GM19467 (cell line): Measurements from ENCODE around the gene PPP1R12B.
"Not testable (repeated sequence)": the region's sequence is repeated elsewhere in the genome, so short reads cannot be mapped to it uniquely, and the experiment has no call there.

Experiments used
- ATAC-seq: cut with Tn5 transposase; IDR thresholded peaks from one replicate; pipeline ENCODE4 v1.9.1; 2021; ENCODE audit warnings: mild to moderate bottlenecking, moderate library complexity; ENCODE audit not compliant: unreplicated experiment

The PPP1R12B gene

GRCh38 chr1:202553560-202554038, 205.1 kb downstream of the PPP1R12B start:
- ATAC-seq: no peak

DNA sequence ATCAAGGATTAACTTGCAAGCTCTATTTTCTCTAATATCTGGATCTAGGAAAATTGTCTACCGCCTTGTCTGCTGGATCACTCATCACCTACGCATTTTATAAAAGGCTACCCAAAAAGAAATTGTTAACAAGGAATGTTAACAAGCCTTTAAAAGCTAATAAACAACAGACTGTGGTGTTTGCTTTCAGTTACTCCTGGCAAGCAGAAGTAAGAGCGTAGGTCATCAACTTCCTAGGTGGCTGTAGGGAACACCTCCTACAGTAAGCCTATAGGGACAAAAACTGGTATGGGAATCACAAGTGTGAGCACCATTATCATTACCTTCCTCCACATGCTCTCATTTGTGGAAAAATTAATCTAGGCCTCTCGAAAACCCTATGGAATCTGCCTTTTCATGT, 206.1 kb downstream of the PPP1R12B start:
- not testable (repeated sequence) for ATAC-seq

- not testable (repeated sequence) for ATAC-seq
Observed at GRCh38 chr1:202556037-202556436, 207.5 kb downstream of the PPP1R12B start.

GRCh38 chr1:202557662-202558061, 209.2 kb downstream of the PPP1R12B start:
- ATAC-seq: not testable (repeated sequence)

GRCh38 chr1:202561240-202561639, 212.7 kb downstream of the PPP1R12B start:
- no peak for ATAC-seq

DNA sequence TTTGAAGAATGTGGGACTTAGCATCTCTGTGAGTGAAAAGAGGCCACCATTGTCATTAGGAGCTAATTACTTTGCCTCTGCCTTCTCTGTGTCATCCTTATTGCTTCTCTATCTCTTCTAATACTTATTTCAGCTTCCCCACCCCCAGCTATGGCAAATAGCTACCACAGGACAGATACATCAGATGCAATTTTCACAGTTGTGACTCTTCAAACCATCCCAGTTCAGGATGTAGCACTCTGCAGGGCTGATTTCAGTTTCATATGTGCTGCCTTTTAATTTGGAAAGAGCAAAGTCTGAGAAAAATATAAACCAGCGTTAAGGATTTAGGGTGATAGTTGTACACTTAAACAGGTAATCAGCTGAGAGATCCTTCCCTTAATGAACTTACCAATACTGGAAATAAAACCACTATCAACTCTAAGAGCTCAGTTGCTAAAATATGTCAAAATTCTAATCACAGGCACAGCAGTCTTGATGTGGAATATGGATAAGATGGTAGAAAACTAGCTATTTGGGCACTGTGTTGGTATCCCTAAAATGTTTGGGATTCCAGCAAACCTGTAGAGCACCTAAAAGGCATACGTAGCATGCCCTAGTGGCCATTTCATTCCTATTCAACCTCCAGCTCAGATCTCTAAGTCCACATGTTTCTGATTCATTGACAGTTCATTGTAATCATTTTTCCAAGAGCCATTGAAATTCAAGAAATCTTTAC, 213.4 kb downstream of the PPP1R12B start:
- no peak for ATAC-seq

DNA sequence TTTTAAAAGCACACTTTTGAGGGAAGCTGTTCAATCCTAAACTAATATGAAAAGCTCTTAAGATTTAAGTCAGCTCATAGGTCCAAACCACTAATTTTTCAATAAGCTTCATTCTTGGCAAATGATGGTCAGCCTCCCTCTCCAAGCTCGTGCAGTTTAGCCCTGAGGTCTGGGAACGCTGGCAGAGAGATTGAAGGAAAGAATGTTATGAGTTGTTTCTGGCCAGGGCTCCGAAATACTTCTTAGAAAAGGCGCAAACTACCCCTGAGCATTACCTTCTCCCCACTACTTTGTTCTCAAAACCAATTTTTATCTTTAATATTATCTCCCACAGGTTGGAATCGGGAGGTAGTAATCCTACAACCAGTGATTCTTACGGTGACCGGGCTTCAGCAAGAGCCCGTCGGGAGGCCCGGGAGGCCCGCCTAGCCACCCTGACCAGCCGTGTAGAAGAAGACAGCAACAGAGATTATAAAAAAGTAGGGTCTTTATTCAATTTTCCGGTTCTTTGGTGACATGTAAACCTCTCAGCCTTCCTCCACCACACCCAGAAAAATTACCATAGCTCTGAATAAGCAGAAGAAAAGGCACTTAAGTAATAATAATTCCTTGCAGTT, 214.1 kb downstream of the PPP1R12B start:
- ATAC-seq: no peak

DNA sequence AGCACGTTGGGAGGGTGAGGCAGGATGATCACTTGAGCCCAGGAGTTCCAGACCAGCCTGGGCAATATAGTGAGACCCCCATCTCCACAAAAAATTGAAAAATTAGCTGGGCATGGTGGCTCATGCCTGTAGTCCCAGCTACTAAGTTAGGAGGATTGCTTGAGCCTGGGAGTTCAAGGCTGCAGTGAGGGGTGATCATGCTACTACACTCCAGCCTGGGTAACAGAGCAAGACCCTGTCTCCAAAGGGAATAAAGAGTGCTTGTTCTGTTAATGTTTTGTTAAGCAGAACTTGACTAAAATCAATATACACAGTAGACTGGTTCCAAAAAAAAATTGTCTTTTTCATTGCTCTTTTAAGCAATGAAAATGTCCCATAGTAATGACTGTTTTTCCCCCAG, 215.3 kb downstream of the PPP1R12B start:
- ATAC-seq: no peak

- no peak for ATAC-seq
Observed at GRCh38 chr1:202564958-202565495, 216.5 kb downstream of the PPP1R12B start.

DNA sequence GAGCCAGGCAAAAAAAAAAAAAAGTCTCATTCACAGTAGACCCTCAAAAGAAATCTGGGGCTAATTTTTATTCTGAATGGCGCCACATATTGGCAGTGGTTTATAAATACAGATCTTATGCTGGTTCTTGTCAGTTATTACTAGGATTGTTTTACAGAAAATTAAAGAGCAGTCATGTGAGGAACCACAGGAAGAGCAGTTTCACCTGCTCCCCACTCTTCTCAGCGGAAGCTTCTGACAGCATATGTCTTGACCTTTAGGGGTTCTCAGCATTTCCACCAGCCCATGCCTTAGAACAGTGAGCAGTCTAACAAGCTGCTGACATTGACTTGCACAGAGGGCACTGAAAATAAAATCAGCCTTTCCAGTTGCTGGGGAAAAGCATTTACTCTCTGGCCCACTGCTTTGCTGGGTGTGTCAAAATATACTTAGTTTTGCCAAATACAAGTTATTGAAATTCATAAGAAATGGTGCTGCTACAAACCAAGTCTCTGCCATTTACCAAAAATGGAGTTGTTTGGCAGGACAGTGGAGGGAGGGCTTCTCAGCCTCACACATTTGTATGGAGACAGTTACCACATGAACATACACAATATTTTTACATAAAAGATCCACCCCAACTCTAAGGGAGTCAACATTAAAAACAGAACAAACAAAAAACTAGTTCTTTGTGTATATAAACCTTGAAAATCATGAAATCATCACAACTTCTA, 217.5 kb downstream of the PPP1R12B start:
- peak; percentile 86 for ATAC-seq

GRCh38 chr1:202567738-202568137, 219.2 kb downstream of the PPP1R12B start:
- no peak for ATAC-seq

DNA sequence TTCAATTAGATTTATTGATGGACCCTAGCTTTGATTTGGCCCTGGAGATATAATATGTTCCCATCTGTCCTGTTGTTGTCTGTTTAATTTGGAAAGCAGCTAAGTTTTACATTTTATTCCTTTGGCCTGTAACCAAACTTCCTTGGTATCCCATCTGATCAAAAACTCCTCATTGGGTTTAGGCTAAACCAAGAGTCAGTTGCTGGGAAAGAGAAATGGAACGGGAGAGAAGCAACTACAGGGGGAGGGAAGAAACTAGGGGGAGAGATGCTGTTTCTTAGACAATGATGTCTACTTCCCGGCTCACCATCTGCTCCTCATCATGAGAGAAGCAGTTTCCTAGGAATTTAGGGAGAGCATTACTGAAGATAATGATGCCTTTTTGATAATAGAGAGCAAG, 219.9 kb downstream of the PPP1R12B start:
- no peak for ATAC-seq

DNA sequence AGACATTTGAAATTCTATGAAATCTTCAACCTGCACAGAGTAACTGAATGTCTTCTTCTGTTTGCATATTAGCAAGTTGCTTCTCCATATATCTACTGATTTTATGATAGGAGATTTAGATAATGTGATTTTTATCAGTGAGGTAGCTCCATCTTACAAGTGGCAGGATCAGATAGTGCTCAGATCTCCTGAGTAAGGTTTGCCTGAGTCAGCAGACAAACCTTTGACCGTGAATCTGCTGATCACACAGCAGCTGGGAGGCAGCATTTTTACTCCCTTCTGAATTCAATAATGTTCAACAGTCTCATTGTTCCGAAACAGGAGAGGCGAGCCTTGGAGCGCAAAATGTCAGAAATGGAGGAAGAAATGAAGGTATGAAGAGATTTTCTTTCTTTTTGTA, 220.3 kb downstream of the PPP1R12B start:
- no peak for ATAC-seq

- ATAC-seq: no peak
Observed at GRCh38 chr1:202569393-202570322, 221.2 kb downstream of the PPP1R12B start.

- ATAC-seq: no peak
Observed at GRCh38 chr1:202571719-202572339, 223.3 kb downstream of the PPP1R12B start.

- ATAC-seq: no peak
Observed at GRCh38 chr1:202572867-202573266, 224.4 kb downstream of the PPP1R12B start.

GRCh38 chr1:202575918-202576653, 227.6 kb downstream of the PPP1R12B start:
- no peak for ATAC-seq

DNA sequence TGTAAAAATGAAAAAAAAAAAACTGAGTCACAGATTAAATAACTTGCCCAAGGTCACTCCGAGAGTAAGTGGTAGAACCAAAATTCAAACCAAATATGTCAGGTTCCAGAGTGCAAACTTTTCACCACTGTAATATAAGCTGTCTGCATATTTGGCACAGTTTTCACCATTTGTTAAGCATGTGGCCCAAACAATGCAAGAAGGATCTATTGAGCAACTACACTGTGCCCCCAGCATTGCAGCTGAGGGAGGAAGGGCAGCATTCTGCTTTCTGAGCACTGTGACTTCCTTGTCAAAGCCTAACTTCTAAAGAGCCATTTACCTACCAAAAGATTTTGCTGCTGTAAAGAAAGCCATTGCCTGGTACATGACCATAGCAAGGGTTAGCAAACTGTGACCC, 228.3 kb downstream of the PPP1R12B start:
- no peak for ATAC-seq

- no peak for ATAC-seq
Observed at GRCh38 chr1:202577381-202577780, 228.9 kb downstream of the PPP1R12B start.
